ENCODE measurements around the gene TRMT1L.

- no peak for TF ChIP-seq CTCF (IDR thresholded peaks at IDR 0.05 in 8 of 11, conservative IDR thresholded peaks at IDR 0.05 in 3 of 11)
- no peak for TF ChIP-seq POLR2AphosphoS5 (IDR thresholded peaks at IDR 0.05)
Observed at GRCh38 chr1:185105121-185105520, 51.6 kb downstream of the TRMT1L start.

All from spleen (tissue), 7 donors.